ENCODE data around the gene SFT2D1. TPM values are rescaled to one million over a fixed set of nuclear protein-coding genes. Genes with fewer than 3 reads are reported as not detected.

Gene SFT2D1
- total and polyA plus RNA-seq, 9 of the 15 experiments (the other 6 are each of a cell fraction or from before 2014, with no cell fraction given) = 54.4 to 140 (median 74.6) TPM

- Histone ChIP-seq H3K9me3 (replicated peaks; ENCODE audit: control insufficient read depth, insufficient read depth, low read depth, low read length) (no peaks in the 10 kb centered on the region), H3K27ac (ENCODE audit: extremely low read depth, low read depth, low read length) (no peak overlapping the region), H3K4me2 (ENCODE audit: insufficient read depth, low read length) (no peak overlapping the region), H3K79me2 (ENCODE audit: control insufficient read depth, insufficient read depth, low read length) (no peaks in the 10 kb centered on the region), H3K36me3 (ENCODE audit: control insufficient read depth, insufficient read depth, low read length) (peaks cover 25% of the 10 kb centered on the region; the same call in 2 of the 3 replicates), H3K4me1 (replicated peaks in 1 of 2; ENCODE audit: control insufficient read depth in 2 of 2, insufficient read depth in 2 of 2, low read length in 2 of 2) (no peaks in the 10 kb centered on the region; a peak in 1 of 5 replicates), H2AFZ (ENCODE audit: low read depth, low read length) (no peak overlapping the region), H3K27me3 (ENCODE audit: control insufficient read depth in 2 of 2, insufficient read depth in 2 of 2, low read length in 2 of 2) (peaks cover 0 to 4% of the 10 kb centered on the region in 2 experiments; a peak in 1 of 5 replicates), H3K9ac (ENCODE audit: insufficient read depth in 1 of 2, low read depth in 2 of 2, low read length in 2 of 2) (no peak overlapping the region), H4K20me1 (replicated peaks; ENCODE audit: control insufficient read depth, insufficient read depth, low read length) (no peaks in the 10 kb centered on the region), H3K9me1 (ENCODE audit: control insufficient read depth, insufficient read depth, low read length) (no peaks in the 10 kb centered on the region), H3K4me3 (no peak overlapping the region)
- intact Hi-C loops (cut with micrococcal nuclease) = no loop called here
- peak; percentile 63 for ATAC-seq
- BruUV-seq (replicated peaks) = no TSS peak
- ChIA-PET CTCF (ENCODE audit: low intra/inter-chr PET ratio) (no interaction called here), POLR2A (interaction anchor here (0.7 to 0.9 kb wide), 2 partner anchors 12 to 18 kb away, joined by 3 to 4 read pairs; no protein-coding TSS in a partner anchor)
- in situ Hi-C loops (cut with MboI) = no loop called here
- no peak for DNase-seq (ENCODE audit: extremely low read depth in 1 of 4, low spot score in 3 of 4)
- FAIRE-seq = no peak
- TF ChIP-seq FUS (optimal IDR thresholded peaks at IDR 0.05; ENCODE audit: low read depth, low read length) (no peak), ZNF280B (CRISPR knock-in tag; IDR thresholded peaks at IDR 0.05) (no peak), ELF1 (tag; IDR thresholded peaks at IDR 0.05) (no peak), MAX (CRISPR knock-in tag; IDR thresholded peaks at IDR 0.05) (no peak), NR2F6 (CRISPR knock-in tag; IDR thresholded peaks at IDR 0.05) (no peak), EWSR1 (IDR thresholded peaks at IDR 0.05; ENCODE audit: borderline replicate concordance, low read depth, partially characterized antibody) (no peak), CEBPB (tag; IDR thresholded peaks at IDR 0.05) (0 out of 2 replicates have a peak, but pooled peaks have one; percentile 35), PHF21A (IDR thresholded peaks at IDR 0.05; ENCODE audit: borderline replicate concordance, low read depth) (no peak), NRF1 (conservative IDR thresholded peaks at IDR 0.05 in 1 of 2, IDR thresholded peaks at IDR 0.05 in 1 of 2) (peak; percentile 34 to 45; a peak in 2 of 4 replicates)
- 56% methylated on average over 3 of the region's 3 CpGs for WGBS (ENCODE audit: insufficient coverage, low coverage, missing lambda C conversion rate)
Measured at GRCh38 chr6:166361077-166361429, 18.7 kb upstream of the SFT2D1 start.
